Ovary (tissue), 9 donors: Measurements from ENCODE around the gene B3GNT9. TPM values are rescaled to one million over a fixed set of nuclear protein-coding genes. Genes with fewer than 3 reads are reported as not detected.

Experiments
- DNase-seq, 5 donors: peaks; one replicate each; pipeline ENCODE4 v3.0.0-alpha.2; 2019 to 2020
- H3K27ac ChIP-seq, 2 donors: fragments of 200-600 bp; one replicate each; pipeline versions ENCODE4 v1.5.1 to v1.8.0; 2019 to 2022
- H3K27me3 ChIP-seq: fragments of 200-600 bp; one replicate; pipeline ENCODE4 v1.8.0; 2022
- H3K36me3 ChIP-seq: fragments of 200-600 bp; sonication (generic); one replicate; pipeline ENCODE4 v1.5.1; 2019
- H3K4me1 ChIP-seq: one replicate; pipeline ENCODE4 v1.8.1; 2013; ENCODE audit warnings: mild to moderate bottlenecking, moderate library complexity; ENCODE audit not compliant: insufficient read depth
- H3K4me3 ChIP-seq: fragments of 200-600 bp; sonication (generic); one replicate; pipeline ENCODE4 v1.5.1; 2017
- H3K9me3 ChIP-seq, 2 donors: fragments of 200-600 bp in 1 of 2; sonication (generic) in 1 of 2; one replicate each; pipeline versions ENCODE4 v1.5.1 to v1.8.1; 2013 to 2019; ENCODE audit warnings: mild to moderate bottlenecking in 1 of 2, moderate library complexity in 1 of 2
- EP300 ChIP-seq: sonication (generic); formaldehyde crosslinking; IDR thresholded peaks from one replicate; pipeline ENCODE4 v1.6.1; 2017; ENCODE audit warnings: antibody characterized with exemption
- POLR2A ChIP-seq: fragments of 450-650 bp; IDR thresholded peaks from one replicate; pipeline ENCODE4 v1.6.1; 2017; ENCODE audit warnings: antibody characterized with exemption, mild to moderate bottlenecking, moderate library complexity
- WGBS, 3 donors: extraction: QIAGEN DNeasy Blood & Tissue Kit in 1 of 3; methylation state at CpG; one replicate each; pipeline versions ENCODE4 v1.1.5 to v1.1.7; 2013 to 2017; 5-methylcytosine and 5-hydroxymethylcytosine counted together
- intact Hi-C, 4 donors: fragments of 100-400 bp; cut with DNase I; formaldehyde crosslinking; loops; one replicate each; pipeline versions ENCODE4 v1.11.0 to v1.15.1; 2022 to 2023
- polyA plus RNA-seq, 2 donors: library from polyadenylated mRNA; stranded (reverse); fragments of 200-250 nt in 1 of 2; fragments of 350-450 nt in 1 of 2; fragmentation: Illumina TruSeq in 1 of 2; extraction: RNeasy Lipid Tissue Mini Kit (QIAGEN cat#74804) in 1 of 2; gene quantifications; one replicate each; pipeline ENCODE4 v1.2.3, GENCODE V29; 2013 to 2014
- total RNA-seq, 7 donors: library from RNA; depleted of rRNA in 2 of 7; stranded (reverse); fragments of >200 nt in 2 of 7; fragmentation: NEBNext Ultra II Directional in 3 of 7; extraction: Animal tissue kit (Norgen Biotek cat#: 25700) in 3 of 7; gene quantifications; one replicate each; pipeline versions ENCODE4 v1.1.0 to v1.2.4, GENCODE V29; 2016 to 2023
- TF ChIP-seq, protein P1 (sequence below), 3 donors: fragments of 450-650 bp in 2 of 3; fragments of 200-600 bp in 1 of 3; IDR thresholded peaks; one replicate each; pipeline versions ENCODE4 v1.5.1 to v1.8.0; 2016 to 2022; ENCODE audit warnings: antibody characterized with exemption in 3 of 3, mild to moderate bottlenecking in 1 of 3
- donor health status: DM: no; HTN: no; CAD: no; lungs with moderate emphysema.
- donor health status: DM: no; HTN: no; CAD: no.
- donor health status: Bipolar disorder and iron deficiency.
- donor health status: DM: yes; HTN: yes; CAD: no.
- donor health status: DM: no; HTN: no; CAD: no.
- donor health status: DM: yes; HTN: yes; CAD: no.

B3GNT9 gene
- total and polyA plus RNA-seq, 9 donors, result 11.1 to 45.7 (median 27.6) TPM

DNA sequence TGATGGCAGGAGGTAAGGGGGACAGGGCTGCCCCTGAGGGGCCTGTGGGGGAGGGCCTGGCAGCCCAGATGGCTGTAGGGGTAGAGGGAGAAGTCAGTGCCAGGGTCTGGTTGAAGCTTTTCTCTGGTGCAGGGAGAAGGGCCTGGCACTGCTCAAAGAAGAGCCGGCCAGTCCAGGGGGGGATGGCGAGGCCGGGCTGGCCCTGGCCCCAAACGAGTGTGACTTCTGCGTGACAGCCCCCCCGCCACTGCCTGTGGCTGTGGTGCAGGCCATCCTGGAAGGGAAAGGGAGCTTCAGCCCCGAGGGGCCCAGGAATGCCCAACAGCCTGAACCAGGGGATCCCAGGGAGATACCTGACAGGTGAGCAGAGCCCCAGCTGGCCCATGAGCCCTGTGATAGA, 16.8 kb upstream of the B3GNT9 start:
- peaks cover 20% of the 10 kb centered on the region for H3K4me1 ChIP-seq
- TF ChIP-seq EP300 (no peak), POLR2A (no peak)
- TF ChIP-seq, protein P1, sequence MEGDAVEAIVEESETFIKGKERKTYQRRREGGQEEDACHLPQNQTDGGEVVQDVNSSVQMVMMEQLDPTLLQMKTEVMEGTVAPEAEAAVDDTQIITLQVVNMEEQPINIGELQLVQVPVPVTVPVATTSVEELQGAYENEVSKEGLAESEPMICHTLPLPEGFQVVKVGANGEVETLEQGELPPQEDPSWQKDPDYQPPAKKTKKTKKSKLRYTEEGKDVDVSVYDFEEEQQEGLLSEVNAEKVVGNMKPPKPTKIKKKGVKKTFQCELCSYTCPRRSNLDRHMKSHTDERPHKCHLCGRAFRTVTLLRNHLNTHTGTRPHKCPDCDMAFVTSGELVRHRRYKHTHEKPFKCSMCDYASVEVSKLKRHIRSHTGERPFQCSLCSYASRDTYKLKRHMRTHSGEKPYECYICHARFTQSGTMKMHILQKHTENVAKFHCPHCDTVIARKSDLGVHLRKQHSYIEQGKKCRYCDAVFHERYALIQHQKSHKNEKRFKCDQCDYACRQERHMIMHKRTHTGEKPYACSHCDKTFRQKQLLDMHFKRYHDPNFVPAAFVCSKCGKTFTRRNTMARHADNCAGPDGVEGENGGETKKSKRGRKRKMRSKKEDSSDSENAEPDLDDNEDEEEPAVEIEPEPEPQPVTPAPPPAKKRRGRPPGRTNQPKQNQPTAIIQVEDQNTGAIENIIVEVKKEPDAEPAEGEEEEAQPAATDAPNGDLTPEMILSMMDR (IDR thresholded peaks at IDR 0.05), result no peak
- H3K27ac ChIP-seq, result no peak overlapping the region
- H3K4me3 ChIP-seq, result no peak overlapping the region
- H3K36me3 ChIP-seq, result no peaks in the 10 kb centered on the region
- intact Hi-C loops, result no loop called here
- H3K27me3 ChIP-seq, result no peaks in the 10 kb centered on the region
- no peaks in the 10 kb centered on the region for H3K9me3 ChIP-seq
- no peak for DNase-seq
- WGBS, 3 donors, result 90 to 93% (median 92%) methylated on average over 7 of the region's 7 CpGs

DNA sequence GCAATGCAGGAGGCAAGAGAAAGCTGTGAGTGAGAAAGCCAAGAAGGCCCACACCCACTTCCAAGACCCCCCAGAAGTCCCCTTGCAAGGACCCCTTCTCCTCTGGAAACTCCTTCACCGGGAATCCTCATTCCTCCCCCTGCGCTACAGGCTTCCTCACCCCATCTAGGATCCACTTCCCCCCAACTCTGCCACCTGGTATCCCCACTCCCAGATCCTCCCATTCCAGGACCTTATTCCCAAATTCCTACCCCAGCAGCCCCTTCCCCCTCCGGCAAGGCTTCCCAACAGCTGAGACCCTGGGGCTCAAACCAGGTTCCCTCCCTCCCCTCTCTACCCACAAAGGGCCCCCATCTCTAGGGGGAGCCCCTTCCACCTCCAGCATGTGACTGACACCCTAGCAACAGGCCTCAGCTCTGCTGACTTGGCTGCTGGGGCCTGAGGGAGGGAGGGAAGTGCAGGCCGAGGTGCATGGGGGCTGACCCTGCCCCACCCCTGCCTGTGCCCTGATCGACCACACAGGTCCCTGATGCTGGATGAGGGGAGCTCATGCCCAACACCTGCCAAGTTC, 15.9 kb upstream of the B3GNT9 start:
- Histone ChIP-seq H3K36me3 (no peaks in the 10 kb centered on the region), H3K27me3 (no peaks in the 10 kb centered on the region), H3K27ac (no peak overlapping the region), H3K4me3 (no peak overlapping the region), H3K9me3 (no peaks in the 10 kb centered on the region), H3K4me1 (peaks cover 20% of the 10 kb centered on the region)
- intact Hi-C loops, result no loop called here
- no peak for DNase-seq
- 81 to 89% (median 88%) methylated on average over 5 of the region's 5 CpGs for WGBS, 3 donors
- TF ChIP-seq, protein P1 (IDR thresholded peaks at IDR 0.05), result no peak
- TF ChIP-seq EP300 (no peak), POLR2A (no peak)

DNA sequence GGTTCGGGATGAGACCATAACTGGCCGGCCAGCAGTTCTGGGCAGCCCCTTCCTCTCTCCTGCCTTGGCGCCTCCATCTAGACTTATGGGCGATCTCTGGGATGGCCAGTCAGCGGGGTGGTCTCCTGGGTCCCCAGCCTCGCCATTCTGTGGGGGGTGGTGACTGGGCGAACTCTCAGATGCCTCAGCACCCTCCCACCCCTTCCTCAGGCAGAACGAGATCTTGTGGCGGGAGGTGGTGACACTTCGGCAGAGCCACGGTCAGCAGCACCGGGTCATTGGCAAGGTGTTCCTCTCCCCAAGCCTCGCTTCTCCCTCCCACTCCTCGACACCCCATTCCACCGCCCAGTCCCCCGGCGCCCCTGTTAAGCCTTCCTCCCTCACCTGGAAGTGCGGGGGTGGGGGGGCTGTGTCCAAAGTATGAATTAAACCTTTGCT, 15.3 kb upstream of the B3GNT9 start:
- Histone ChIP-seq H3K36me3 (no peaks in the 10 kb centered on the region), H3K4me3 (no peak overlapping the region), H3K4me1 (peaks cover 21% of the 10 kb centered on the region), H3K9me3 (no peaks in the 10 kb centered on the region), H3K27ac (no peak overlapping the region), H3K27me3 (no peaks in the 10 kb centered on the region)
- TF ChIP-seq EP300, result no peak
- TF ChIP-seq POLR2A, result no peak
- TF ChIP-seq, protein P1 (IDR thresholded peaks at IDR 0.05), result no peak
- intact Hi-C loops, result no loop called here
- DNase-seq, result peak in 2 of 5 donors; percentile 43 to 45
- 51 to 68% (median 55%) methylated on average over 17 to 18 of the region's 18 CpGs for WGBS, 3 donors

DNA sequence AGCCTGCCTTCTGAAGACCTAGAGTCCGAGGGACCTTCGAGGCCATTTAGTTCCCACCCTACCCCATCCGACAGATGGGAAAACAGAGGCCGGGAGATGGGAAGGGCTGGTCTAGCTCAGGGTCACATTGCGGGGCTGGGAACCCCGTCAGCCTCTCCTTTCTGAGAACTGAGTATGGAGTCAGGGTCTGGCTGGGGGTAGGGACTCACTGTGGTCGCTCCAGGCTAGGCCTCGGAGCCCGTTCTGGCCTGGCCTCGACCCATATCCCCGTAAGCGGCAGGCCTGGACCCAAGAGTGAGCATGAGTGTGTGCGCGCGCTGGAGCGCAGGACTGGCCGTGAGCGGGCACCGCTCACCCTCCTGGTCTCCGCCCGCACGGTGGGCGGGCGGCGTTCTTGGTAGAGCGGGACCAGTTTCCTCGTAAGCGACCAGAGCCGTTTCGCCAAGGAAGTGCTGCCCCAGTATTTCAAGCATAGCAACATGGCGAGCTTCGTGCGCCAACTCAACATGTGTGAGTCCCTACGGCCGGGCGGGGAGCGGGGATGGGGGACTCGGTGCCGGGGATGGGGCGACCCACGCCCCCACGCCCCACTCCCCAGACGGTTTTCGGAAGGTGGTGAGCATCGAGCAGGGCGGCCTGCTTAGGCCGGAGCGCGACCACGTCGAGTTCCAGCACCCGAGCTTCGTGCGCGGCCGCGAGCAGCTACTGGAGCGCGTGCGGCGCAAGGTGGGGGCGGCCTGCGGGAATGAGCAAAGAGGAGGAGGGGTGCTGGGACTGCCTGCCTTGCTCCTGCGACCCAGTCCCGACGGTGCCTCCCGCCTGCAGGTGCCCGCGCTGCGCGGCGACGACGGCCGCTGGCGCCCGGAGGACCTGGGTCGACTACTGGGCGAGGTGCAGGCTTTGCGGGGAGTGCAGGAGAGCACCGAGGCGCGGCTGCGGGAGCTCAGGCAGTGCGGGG, 14.6 kb upstream of the B3GNT9 start:
- peak in 4 of 5 donors; percentile 32 to 63 (median 49) for DNase-seq
- intact Hi-C loops, result no loop called here

More for the DNA sequence above, 14.6 kb upstream of the B3GNT9 start:
- TF ChIP-seq, protein P1 (IDR thresholded peaks at IDR 0.05), result no peak
- TF ChIP-seq EP300, result no peak
- no peak for TF ChIP-seq POLR2A
- peak overlapping the region; percentile 73 to 77 for H3K27ac ChIP-seq
- no peaks in the 10 kb centered on the region for H3K27me3 ChIP-seq
- H3K4me1 ChIP-seq, result peaks cover 22% of the 10 kb centered on the region
- no peak overlapping the region for H3K4me3 ChIP-seq
- WGBS, 3 donors, result 27 to 42% (median 33%) methylated on average over 77 to 85 of the region's 85 CpGs
- no peaks in the 10 kb centered on the region for H3K36me3 ChIP-seq
- no peaks in the 10 kb centered on the region for H3K9me3 ChIP-seq
